UCSD-AML1 (cell line): ENCODE measurements around the gene SCN1A.
"Not testable (repeated sequence)": the region's sequence is repeated elsewhere in the genome, so short reads cannot be mapped to it uniquely, and the experiment has no call there.

Experiments
- DNase-seq: peaks from one replicate; lab custom pipeline; 2025; ENCODE audit not compliant: unreplicated experiment; lab: John Stamatoyannopoulos, UW

The SCN1A gene

DNA sequence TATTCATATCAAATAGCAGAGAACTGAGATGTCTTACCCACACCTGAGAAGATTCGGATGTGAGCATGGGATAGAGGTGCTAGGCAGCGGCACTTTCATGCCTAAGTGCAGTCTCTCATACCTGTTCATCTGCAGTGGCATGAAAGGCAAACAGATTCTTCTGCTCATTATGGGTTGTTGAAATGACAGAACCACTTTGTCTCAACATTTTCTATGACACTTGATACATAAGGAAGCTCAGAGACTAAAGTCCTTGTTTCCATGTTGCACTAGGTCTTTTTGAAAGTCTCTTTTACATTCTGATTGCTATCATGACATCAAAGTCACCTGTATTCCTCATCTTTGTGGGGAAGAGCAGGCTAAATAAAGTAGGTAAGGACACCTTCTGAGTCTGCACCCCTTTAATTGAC, 8.0 kb upstream of the SCN1A start:
- DNase-seq: no peak

DNA sequence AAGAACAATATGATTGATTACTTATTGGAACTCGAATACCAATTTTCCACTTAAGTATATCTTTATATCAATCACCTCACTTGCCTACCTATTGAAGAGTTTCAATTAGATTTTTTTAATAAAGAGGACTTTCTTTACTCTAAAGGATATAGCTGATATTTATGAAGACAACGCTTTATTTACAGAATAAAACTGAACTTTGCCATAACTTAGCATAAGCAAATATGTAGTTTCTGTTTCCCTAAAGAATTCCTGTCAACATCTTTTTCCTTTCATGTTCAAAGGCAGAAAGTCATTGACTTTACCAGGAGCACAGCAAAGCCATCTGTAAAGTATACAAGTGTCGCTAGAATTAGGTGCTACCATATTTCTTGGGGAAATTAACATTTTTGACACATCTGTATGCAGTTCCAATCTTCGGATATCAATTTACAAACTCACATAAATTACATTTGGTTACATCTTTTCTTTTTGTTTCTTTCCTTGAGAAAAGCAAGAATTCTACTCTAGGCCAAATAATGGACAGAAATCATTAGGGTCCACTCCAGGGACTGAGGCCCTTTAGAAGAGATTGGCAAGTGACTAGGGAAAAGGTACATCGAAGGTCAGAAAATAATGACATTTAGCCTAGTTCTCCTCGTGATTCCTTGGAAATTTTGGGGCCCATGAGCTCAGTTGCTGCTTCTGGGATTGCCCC, 7.5 kb upstream of the SCN1A start:
- DNase-seq: no peak

DNA sequence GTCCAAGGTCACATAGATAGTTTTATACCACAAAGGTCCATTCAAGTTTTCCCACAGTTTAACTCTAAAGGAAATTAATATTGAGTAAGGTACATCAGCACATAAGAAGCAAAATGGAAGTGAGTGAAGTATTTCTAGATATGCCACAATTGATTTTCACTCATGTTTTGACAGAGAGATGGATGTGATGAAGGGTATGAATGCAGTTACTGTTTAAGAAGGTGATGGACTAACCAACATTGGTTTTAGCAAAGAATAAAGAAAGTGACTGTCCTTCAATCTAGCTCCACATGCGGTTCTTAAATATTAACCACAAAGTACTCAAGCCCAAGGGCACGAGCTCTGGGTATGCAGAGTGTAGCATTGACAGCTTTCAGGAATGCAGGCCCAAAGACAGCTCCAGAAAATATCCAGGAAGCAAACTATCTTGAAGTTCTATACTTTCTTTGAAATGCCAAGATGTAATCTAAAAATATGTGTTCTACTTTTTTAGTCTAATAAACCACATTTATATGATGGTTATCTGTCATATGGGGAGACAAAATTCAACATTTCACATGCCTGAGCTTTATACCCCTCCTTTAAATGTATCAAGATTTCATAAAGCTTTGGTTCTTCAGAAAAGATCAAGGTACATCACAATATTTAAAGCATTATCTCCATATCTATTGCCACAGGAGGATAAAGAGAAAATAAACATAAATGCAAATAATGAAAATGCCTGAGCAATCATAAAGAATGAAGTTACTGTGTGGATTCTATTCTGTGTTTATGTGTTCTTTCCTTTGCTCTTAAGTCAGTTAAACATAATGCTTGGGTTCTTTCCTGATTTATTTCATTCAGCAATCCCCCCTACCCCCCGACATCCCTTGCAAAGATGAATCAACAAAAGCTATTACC, 6.7 kb upstream of the SCN1A start:
- no peak for DNase-seq

DNA sequence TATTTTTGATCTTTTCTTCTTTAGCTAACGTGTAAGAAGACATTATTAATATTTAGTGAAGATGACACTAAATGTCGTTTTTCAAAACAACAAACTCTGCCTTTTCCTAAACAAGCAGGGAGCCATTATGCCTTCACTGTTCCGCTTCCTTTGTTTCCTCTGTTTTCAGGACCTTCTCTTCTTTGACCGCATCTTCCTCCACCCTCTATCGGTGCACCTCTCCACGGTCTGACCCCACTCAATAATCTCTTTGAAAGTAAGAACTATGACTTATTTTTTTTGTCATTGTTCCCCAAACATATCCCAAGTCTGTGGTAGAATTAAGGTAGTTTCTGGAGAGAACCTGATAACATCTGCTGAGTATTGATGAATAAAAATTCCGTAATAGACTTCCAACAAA, 5.8 kb upstream of the SCN1A start:
- no peak for DNase-seq

DNA sequence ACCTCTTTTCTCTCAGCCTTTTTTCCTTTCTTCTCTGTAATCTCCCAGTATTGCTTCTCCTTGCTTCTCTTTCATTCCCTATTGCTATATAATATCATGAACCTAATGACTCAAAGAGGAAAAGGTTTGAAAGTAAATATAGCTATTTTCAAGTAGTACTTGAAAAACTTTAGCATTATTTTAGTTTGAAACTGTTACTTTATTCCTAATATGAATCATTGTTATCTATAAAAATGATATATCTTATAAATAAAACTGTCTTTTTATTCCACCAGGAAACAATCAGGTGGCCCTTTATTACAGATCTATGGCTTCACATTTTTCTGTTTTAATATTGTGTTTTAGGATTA, 311 bp upstream of the SCN1A start:
- no peak for DNase-seq

DNA sequence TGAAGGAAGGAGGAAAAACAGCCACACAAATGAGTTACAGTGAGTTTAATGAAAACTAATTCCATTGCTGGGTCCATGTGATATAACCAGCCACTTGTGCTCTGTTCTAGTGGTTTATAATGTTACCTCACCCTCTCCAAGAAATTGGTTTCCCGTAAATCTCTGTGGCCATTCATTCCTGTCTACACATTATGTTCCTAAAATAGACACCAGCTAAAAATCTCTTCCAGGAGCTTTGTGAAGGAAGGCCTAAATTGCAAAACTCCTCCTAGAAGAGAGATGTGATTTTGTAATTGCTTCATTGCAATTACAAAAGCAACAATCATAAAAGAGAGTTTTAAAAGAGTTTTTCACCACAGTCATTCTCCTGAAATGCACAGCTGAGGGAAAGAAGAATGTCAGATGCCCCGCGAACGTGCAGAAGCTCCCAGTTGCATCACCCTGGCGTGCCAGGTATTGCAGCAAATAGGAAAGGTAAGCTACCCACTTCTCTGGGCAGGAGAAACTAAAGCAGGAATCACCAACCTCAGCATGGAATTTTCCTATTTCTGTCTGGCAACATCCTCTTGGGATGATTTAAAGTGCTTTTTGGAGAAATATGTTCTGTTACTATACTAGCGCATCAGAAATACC, 1.7 kb downstream of the SCN1A start:
- no peak for DNase-seq

DNA sequence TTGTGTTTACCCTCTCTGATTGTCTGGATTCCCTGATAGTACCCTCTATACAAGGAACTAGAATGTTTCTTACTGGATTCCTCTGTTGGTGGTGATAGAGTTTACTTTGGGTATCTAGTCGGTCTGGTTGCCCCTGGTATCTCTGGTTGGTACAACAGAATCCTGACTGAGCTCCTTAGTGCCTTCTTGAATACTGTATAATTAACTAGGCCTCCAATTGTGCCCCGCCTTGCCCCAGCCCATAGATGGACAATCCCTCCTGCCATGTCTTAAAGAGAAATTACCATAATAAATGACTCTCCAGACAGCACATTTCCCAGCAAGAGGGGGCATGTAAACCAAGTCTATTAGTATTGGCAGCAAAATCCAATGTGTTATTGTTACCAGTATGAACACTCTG, 2.3 kb downstream of the SCN1A start:
- DNase-seq: no peak

DNA sequence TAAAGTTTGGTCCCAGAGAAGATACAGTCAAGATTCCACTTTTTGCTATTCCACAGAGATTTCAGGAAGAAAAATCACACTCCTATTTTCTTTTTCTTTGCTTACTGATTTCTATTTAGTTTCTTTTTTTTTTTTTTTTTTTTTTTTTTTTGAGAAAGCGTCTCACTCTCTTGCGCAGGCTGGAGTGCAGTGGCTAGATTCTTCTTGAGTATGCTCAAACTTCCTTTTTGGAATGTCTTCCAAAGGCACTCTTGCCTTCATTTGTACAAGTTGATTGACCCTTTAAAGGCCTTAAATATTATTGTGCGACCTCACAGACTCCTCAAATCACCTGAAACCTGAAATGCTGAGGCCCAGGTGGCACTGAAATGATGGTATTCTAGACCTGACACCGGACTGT, 9.6 kb downstream of the SCN1A start:
- DNase-seq: no peak

DNA sequence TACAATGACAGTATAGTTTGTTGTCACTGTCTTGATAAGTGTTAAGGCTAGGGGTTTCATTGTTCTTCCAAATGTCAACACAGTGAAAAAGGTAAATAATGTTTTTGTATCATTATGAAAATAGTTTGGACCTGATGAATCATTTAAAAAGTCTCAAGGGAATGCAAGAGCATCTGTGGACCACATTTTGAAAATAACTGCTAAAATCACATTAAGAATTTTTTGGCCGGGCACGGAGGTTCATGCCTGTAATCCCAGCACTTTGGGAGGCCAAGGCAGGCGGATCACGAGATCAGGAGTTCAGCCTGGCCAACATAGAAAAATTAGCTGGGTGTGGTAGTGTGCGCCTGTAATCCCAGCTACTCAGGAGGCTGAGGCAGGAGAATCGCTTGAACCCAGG, 10.3 kb downstream of the SCN1A start:
- no peak for DNase-seq

DNA sequence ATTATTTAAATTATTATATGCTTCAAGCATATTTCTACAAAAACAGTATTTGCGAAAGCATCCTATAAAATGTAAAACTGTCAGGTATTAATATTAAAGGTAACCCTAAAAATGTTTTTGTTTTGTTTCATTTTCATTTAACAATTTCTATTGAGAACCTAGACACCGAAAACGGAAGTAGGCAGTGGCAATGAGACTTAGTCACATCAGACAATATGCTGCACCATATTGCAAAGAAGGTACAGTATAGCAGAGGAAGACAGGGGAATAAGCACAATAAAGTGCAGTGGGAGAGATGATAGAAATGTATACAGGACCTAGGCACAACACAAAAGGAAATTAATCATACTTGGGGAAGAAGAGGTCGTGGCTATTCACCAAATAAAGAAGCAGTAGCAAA, 12.2 kb downstream of the SCN1A start:
- no peak for DNase-seq

DNA sequence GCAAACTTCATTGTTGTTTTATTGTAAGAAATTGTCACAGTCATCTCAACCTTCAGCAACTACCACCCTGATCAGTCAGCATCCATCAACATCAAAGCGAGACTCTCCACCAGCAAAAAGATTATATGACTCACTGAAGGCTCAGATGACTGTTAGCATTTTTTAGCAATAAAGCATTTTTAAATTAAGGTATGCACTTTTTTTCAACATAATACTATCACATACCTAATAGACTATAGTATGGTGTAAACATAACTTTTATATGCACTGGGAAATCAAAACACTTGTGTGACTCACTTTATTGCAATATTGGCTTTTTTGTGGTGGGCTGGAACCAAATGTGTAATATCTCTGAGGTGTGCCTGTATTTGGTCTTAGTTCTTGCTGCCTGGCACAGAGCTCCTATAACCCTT, 15.6 kb downstream of the SCN1A start:
- DNase-seq: no peak

DNA sequence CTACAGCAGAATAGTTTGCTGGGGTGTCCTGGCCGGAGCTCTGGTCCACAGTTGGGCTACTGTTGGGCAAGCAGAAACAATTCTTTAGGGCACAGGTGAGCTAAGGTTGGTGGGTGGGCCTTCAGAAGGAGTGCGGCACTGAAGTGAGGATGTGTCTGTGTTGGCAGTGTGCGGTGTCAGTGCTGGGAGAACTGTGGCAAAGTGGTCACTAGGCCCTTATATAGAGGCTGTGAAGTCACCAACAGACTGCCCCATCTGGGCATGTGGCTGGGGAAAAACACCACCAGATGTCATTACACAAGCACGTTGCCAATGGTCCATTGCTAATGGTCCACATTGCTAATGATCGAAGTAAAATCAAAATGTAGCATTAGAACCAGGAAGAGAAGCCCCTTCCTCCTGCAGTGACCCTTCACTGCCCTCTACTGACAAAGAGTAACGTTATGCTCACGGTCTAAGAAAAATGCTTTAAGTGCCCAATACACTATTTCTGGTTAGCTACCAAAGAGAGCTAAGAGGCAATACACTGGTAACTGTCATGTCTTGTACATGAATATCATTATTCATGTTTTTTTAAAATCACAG, 21.3 kb downstream of the SCN1A start:
- DNase-seq: peak; percentile 7

DNA sequence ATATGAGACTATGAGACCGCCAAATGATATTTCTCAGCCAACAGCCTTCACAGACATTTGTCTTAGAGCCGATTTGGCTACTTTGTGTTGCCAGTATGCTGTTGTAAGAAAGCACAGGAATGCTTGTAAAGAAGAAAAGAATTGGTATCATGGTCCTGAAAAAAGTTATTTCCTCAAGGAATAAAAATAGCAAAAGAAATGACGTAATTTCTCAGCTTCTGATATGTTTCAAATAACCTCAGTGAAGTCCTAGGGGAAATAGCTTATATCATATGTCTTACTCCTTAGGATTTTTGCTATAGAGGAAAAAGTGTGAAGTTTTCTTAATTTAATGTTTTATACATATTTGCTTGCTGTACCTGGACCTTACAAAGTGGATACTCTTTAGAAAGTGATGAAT, 23.0 kb downstream of the SCN1A start:
- DNase-seq: no peak

DNA sequence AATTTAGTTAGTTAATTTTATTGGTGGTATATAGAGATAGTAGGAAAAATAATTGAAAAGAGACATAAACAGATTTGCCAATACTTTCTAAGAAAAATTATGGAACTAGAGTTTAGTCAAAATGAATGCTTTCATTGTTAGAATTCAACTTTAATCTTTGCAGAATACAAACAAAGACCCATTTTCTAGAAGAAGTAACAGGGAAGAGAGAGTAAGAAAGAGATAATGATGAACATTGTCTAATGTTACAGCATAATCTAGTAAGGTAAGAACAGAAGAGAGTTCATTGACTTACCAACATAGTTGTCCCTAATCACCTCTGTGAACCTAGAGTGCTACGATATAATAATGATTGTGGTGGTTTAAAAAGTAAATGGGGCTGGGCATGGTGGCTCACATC, 23.7 kb downstream of the SCN1A start:
- no peak for DNase-seq

DNA sequence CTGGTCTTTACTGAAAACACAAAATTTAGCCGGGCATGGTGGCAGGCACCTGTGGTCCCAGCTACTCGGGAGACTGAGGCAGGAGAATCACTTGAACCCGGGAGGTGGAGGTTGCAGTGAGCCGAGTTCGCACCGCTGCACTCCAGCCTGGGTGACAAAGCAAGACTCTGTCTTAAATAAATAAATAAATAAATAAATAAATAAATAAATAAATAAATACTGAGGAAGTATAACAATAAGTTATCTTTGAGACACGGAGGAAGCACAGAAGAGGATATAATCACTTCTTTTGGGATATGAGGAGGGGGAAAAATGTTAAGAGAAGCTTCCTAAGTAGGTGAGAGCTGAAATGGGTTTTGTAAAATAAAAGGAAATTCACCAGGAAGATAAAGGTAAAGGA, 24.5 kb downstream of the SCN1A start:
- DNase-seq: not testable (repeated sequence)

DNA sequence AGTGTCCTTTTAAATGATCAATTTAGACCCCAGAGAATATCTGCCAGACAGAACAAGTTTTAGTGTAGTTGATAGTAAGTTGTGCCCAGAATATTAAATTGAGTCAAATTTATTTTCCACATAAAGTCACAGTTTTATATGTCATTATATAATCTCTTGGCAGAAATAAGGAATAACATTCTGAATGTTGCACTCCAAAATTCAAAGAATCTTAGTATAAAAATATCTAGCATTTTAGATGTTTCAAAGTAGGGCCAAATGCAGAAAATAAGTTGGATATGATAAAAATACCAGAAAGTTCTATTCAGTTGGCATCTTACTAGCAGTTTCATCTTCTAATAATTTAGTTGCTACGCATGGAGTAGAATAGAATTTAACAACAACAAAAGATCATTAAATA, 33.5 kb downstream of the SCN1A start:
- no peak for DNase-seq

DNA sequence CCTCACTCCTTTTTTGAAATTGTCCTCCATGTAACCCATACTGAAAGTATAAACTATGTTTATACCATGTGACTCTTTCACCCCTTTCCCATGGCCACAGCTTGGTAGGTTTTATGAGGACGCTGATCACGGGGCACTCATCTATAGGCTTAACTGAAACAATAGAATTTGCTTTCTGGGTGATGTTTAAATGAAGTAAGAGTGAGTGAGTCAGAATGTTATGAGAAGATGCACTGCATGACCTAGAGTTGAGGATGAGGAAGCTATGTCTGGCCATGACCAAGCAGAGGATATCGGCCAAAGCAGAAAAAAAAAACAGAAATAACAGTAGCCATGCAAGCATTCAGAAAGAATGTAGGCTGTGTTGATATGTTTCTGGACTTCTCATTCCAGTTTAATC, 34.9 kb downstream of the SCN1A start:
- DNase-seq: no peak

DNA sequence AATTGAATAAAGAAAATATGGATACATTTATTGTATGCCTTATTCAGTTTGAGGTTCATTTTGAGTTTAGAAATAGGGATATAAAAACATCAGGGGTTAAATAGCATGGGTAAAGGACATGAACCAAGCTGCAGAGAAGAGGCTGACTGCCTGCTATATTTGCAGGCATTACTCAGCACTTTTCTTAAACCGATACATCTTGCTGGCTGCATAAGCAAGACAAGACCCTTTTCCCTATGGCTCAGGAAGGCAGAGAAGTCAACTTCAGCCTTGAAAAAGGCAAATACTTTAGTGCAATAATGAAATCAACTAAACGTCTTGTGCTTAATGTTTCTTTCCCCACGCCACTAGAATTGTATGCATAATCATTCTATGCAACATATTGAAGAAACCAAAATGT, 36.4 kb downstream of the SCN1A start:
- no peak for DNase-seq

DNA sequence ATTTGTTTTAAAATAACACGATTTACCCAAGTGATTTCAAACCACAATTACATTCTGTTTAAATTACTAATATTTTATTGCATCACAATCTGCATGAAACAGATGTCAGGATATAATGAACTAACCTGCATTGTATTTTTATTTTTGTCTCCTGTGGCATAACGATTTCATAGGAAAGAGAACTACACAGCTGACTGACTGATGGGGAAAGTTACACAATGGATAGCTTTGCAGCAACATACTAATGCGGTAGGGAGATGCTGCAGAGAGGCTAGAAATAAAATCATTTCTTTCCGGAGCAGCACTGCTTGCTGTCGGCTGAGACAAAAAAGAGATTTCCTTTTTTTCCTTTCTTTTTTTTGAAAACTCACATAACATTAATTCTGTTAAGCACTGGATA, 36.9 kb downstream of the SCN1A start:
- DNase-seq: no peak

DNA sequence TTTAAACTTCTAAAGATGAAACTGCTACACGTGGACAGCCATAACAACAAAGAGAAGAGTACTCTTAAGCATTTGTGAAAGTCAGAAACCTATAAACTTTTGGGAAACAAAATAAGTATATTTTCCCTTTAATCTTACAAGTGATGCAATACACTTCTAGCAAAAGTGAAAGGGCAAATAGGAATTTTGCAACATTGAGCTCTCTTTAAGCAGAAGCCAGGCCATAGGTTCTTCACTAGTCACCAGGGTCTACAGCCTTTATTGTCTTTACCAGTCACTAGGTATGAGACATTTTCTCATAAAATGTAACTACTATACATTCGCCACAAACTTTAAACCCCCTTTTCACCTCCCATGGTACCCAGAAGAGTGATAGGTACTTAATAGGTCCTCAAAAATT, 37.5 kb downstream of the SCN1A start:
- no peak for DNase-seq

DNA sequence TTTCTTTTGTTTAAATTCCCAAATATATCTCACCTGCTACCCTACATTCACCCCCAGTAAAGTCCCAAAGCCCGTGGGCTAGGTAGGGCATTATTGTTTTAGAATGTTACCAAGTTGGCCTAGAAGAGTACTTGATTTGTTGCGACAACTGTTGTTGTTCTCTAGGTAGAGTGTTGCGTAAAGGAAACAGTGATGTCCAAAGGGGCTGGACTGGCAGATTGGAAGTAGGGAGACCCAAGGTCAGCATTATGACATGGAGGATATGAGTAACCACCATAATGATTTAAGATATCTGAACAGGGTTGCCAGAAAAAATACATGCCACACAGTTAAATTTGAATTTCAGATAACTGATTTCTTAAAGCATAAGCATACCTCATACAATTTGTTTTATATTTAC, 39.2 kb downstream of the SCN1A start:
- DNase-seq: no peak

DNA sequence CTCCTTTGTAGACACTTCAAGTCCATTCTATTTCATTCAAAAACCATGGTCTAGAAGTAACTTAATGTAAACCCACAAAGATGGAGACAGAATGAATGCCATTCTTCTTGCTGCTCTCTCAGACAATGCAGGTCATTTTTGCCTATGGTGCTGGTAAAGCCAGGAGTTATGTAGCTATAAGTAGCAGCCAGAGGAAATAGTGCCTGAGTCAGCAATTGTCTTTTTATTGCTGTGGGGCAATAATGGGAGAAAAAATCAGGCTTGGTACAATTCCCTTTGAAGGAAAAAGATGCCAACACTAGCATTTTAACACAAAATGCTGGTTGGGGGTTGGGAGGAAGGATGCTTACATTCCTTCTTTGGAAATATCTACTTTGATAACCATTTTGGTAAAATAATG, 43.5 kb downstream of the SCN1A start:
- DNase-seq: no peak
